Measurements from ENCODE around the gene CISH. TPM values are rescaled to one million over a fixed set of nuclear protein-coding genes. Genes with fewer than 3 reads are reported as not detected.
A peak's percentile ranks its signal among the peaks of the same experiment; 100 is the strongest.

The CISH gene
- total RNA-seq, 1 experiment from 2014 or later, result 1.7 TPM

GRCh38 chr3:50582083-50582482 is 29.5 kb downstream of the CISH start:
- H3K4ac ChIP-seq (ENCODE audit: low read depth, low read length), result no peak overlapping the region
- no peak overlapping the region for H4K91ac ChIP-seq (ENCODE audit: insufficient read length, low read depth, low read length)
- Mint-ChIP-seq H3K9me3 (no peaks in the 10 kb centered on the region), H3K27me3 (ENCODE audit: low read depth) (no peaks in the 10 kb centered on the region), H3K4me1 (peaks cover 0 to 3% of the 10 kb centered on the region in 2 experiments; a peak in 2 of 4 replicates), H3K4me3 (no peak overlapping the region), H3K36me3 (ENCODE audit: insufficient read depth in 1 of 3, low read depth in 3 of 3) (peaks cover 0 to 11% (median 4%) of the 10 kb centered on the region in 3 experiments; a peak in 4 of 7 replicates), H3K27ac (peak overlapping the region in 1 of 3 experiments; percentile 73; a peak in 2 of 7 replicates)
- no peak overlapping the region for H3T11ph ChIP-seq (ENCODE audit: low read length)
- H3K18ac ChIP-seq (ENCODE audit: insufficient read length, low read depth, low read length), result no peak overlapping the region
- TF ChIP-seq, protein P1, sequence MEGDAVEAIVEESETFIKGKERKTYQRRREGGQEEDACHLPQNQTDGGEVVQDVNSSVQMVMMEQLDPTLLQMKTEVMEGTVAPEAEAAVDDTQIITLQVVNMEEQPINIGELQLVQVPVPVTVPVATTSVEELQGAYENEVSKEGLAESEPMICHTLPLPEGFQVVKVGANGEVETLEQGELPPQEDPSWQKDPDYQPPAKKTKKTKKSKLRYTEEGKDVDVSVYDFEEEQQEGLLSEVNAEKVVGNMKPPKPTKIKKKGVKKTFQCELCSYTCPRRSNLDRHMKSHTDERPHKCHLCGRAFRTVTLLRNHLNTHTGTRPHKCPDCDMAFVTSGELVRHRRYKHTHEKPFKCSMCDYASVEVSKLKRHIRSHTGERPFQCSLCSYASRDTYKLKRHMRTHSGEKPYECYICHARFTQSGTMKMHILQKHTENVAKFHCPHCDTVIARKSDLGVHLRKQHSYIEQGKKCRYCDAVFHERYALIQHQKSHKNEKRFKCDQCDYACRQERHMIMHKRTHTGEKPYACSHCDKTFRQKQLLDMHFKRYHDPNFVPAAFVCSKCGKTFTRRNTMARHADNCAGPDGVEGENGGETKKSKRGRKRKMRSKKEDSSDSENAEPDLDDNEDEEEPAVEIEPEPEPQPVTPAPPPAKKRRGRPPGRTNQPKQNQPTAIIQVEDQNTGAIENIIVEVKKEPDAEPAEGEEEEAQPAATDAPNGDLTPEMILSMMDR (conservative IDR thresholded peaks at IDR 0.05), result no peak
- no peak overlapping the region for H3K14ac ChIP-seq (ENCODE audit: insufficient read depth, low read length)
- H4K20me1 ChIP-seq (ENCODE audit: control insufficient read depth, insufficient read depth, insufficient read length), result no peaks in the 10 kb centered on the region
- no peak overlapping the region for H2AFZ ChIP-seq (ENCODE audit: low read length)
- H3K27ac ChIP-seq (ENCODE audit: insufficient read length, low read depth, low read length), result no peak overlapping the region
- no peak overlapping the region for H2BK5ac ChIP-seq (ENCODE audit: insufficient read length, low read length)
- no peak overlapping the region for H2BK12ac ChIP-seq (ENCODE audit: insufficient read length, low read depth, low read length)
- no peak overlapping the region for H3K56ac ChIP-seq (ENCODE audit: insufficient read length, low read depth, low read length)
- H4K5ac ChIP-seq (ENCODE audit: insufficient read length, low read depth, low read length), result no peak overlapping the region
- H3K79me2 ChIP-seq (ENCODE audit: insufficient read depth, low read length), result no peaks in the 10 kb centered on the region
- H3K79me1 ChIP-seq (ENCODE audit: insufficient read depth, low read depth, low read length, poor library complexity, severe bottlenecking), result no peaks in the 10 kb centered on the region
- no CpG with 5 or more reads among the region's 9 CpGs for WGBS (ENCODE audit: extremely low coverage, insufficient read length, low lambda C conversion rate)
- no peak overlapping the region for H2BK120ac ChIP-seq (ENCODE audit: low read depth, low read length, poor library complexity, severe bottlenecking)
- H3K23ac ChIP-seq (ENCODE audit: insufficient read length, low read depth, low read length), result no peak overlapping the region
- H2BK15ac ChIP-seq (ENCODE audit: low read depth, low read length), result no peak overlapping the region
- H3K23me2 ChIP-seq (ENCODE audit: insufficient read length, low read depth, low read length, poor library complexity, severe bottlenecking), result no peaks in the 10 kb centered on the region
- H4K8ac ChIP-seq (replicated peaks; ENCODE audit: insufficient read length, low read depth, low read length), result no peak overlapping the region
- H3K9ac ChIP-seq (ENCODE audit: extremely low read depth, insufficient read length, low read length), result no peak overlapping the region
- H3K27me3 ChIP-seq (ENCODE audit: insufficient read depth, low read length), result no peaks in the 10 kb centered on the region
- DNase-seq, result no peak
- H2AK5ac ChIP-seq (ENCODE audit: insufficient read length, low read length), result no peak overlapping the region
- no peaks in the 10 kb centered on the region for H3K4me1 ChIP-seq (ENCODE audit: insufficient read depth, low read length)
- no peak overlapping the region for H2BK20ac ChIP-seq (ENCODE audit: low read depth, low read length, poor library complexity, severe bottlenecking)
- no peak overlapping the region for H3K4me2 ChIP-seq (ENCODE audit: insufficient read depth, insufficient read length, low read length)
- no peaks in the 10 kb centered on the region for H3K9me3 ChIP-seq (ENCODE audit: control insufficient read depth, low read depth, low read length)

All from H9 (cell line).